ENCODE results near the gene NOX4.
"Not testable (repeated sequence)": the region's sequence is repeated elsewhere in the genome, so short reads cannot be mapped to it uniquely, and the experiment has no call there.

NOX4 gene

DNA sequence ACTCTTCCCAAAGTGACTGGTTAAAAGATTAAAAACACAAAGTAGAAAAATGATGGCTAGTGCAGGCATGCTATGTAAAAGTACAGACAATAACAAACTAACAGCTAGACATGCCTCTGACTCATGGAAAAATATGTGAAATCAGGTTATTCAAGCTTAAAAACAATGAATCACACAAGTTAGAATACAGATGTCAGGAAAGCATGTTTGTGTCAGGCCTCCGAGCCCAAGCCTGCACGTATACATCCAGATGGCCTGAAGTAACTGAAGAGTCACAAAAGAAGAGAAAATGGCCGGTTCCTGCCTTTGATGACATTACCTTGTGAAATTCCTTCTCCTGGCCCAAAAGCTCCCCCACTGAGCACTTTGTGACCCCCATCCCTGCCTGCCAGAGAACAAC is 110.1 kb downstream of the NOX4 start:
- TF ChIP-seq, protein P1, sequence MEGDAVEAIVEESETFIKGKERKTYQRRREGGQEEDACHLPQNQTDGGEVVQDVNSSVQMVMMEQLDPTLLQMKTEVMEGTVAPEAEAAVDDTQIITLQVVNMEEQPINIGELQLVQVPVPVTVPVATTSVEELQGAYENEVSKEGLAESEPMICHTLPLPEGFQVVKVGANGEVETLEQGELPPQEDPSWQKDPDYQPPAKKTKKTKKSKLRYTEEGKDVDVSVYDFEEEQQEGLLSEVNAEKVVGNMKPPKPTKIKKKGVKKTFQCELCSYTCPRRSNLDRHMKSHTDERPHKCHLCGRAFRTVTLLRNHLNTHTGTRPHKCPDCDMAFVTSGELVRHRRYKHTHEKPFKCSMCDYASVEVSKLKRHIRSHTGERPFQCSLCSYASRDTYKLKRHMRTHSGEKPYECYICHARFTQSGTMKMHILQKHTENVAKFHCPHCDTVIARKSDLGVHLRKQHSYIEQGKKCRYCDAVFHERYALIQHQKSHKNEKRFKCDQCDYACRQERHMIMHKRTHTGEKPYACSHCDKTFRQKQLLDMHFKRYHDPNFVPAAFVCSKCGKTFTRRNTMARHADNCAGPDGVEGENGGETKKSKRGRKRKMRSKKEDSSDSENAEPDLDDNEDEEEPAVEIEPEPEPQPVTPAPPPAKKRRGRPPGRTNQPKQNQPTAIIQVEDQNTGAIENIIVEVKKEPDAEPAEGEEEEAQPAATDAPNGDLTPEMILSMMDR (conservative IDR thresholded peaks at IDR 0.05; ENCODE audit: control insufficient read depth, insufficient read depth, low read depth, low read length) = no peak
- no peak overlapping the region for H3K4me3 ChIP-seq (ENCODE audit: control insufficient read depth, low read depth, low read length)
- peak; percentile 96 for DNase-seq (ENCODE audit: low read depth)

DNA sequence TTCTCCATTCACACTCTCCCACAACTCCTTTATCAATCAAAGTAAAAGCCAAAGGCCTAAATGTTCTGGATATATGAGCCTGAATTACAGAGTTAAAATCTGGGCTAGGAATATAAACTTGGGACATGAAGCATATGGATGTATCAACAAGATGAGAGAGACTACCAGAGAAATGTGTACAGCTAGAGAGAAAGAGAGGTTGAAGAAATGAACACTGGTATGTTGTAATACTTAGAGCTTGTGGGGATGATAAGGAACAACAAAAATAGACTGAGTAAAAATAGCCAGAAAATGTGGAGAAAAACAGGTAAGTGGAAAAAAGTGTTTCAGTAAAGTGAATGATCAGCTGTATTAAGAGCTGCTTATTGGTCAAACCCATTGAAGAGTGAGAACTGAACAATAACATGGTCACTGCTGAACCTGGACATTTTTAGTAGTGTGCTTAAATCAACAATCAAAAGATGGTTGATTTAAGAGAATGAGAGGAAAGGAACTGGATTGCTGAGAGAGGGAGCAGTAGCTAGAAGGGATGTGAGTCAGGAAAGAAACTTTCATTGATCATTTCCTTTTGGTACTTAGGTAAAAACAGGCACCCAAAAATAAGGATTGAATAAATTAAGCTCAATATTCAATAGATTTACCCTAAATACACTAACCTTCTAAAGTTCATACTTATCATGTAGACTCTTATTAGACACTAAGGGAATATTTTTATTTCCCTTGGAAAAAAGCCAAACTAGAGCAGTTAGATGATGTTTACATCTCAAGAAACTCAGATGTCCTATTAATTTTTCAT is 111.0 kb downstream of the NOX4 start:
- peak; percentile 22 for DNase-seq (ENCODE audit: low read depth)
- not testable (repeated sequence) for H3K4me3 ChIP-seq (ENCODE audit: control insufficient read depth, low read depth, low read length)

DNA sequence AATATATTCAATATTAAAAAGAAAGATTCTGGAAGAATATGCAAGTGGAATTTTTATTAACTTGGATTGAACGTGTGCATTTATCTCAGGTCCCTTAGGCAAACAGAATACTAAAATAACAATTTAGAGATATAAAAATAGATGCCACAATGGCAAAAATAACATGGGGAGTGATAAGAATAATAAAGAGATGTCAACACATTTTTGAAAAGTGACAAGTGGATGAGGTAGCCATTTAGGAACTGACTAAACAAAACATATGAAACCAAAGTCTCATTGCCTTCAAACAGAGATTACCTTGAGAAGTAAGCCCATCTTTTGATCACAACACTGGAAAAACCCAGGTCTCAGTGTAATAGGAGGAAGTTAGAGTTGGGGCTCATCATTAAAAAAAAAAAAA is 112.2 kb downstream of the NOX4 start:
- DNase-seq (ENCODE audit: low read depth); H3K4me3 ChIP-seq (ENCODE audit: control insufficient read depth, low read depth, low read length): not testable (repeated sequence)

DNA sequence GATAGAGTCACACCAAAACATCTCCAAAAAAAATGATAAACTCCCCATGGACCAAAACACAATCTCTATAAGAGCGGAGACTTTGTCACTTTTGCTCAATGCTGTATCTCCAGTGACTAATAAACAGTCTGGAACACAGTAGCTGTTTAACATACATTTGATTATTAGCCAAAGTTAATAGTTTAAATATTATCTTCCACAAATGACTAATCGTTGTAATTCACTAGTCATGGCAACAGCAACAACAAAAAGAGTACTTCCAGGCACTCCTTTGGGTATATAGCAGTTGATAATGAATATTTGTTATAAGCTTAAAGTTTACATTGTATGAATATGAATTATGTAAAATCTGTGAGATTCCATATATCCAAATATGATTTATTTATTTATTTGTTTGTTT is 121.8 kb downstream of the NOX4 start:
- peak; percentile 23 for DNase-seq (ENCODE audit: low read depth)
- not testable (repeated sequence) for H3K4me3 ChIP-seq (ENCODE audit: control insufficient read depth, low read depth, low read length)

DNA sequence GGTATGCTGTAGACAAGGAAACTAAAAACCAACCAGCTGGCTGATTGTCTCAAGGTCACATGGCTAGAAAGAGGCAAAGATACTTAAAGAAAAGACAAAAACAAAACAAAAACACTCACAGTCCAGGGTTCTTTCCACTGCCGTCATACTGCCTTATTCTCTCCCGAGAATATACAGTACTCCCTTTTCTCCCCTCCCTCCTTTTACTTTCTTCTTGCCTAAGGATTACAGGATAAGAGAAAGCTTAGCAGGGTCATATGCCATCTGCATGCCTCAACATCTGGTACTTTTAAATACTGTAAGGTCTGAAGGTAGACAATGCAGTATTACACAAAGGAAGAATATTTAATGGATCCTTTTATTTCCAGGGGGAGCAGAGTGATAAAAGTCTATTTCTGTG is 126.3 kb downstream of the NOX4 start:
- DNase-seq (ENCODE audit: low read depth); H3K4me3 ChIP-seq (ENCODE audit: control insufficient read depth, low read depth, low read length): not testable (repeated sequence)

DNA sequence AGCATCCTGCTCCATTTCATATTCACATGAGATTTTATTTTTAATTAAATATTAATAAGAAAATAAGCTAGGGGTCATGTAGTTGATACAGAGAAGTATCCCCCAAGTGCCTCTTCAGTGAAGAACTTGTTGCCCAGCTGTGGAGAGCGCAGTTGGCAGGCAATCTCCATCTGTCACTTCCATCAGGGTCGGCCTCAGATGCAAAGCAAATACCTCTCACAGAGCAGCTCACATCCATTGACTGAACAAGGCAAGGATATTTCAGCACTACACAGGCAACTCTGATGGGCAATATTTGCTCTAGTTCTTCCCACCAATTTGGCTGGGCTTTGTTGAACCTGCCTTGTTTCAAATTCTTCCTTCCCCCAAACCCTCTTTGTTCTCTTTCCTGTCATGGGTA is 129.4 kb downstream of the NOX4 start:
- no peak overlapping the region for H3K4me3 ChIP-seq (ENCODE audit: control insufficient read depth, low read depth, low read length)
- TF ChIP-seq, protein P1 (conservative IDR thresholded peaks at IDR 0.05; ENCODE audit: control insufficient read depth, insufficient read depth, low read depth, low read length) = no peak
- DNase-seq (ENCODE audit: low read depth) = no peak

DNA sequence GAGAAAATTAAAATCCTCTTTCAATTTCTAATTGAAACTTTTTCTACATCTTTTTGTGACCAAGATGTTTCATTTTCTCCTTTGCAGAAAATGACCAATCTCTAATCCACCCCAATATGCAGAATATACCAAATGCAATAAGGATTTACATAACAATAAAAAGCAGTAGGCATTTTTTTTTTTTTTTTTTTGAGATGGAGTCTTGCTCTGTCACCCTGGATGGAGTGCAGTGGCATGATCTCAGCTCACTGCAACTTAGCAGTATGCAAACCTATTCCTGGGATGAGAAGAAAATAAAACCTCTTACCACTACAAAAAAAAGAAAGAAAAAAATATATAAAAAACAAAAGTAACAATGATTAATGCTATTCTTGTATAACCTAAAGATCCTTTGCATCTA is 132.0 kb downstream of the NOX4 start:
- DNase-seq (ENCODE audit: low read depth); H3K4me3 ChIP-seq (ENCODE audit: control insufficient read depth, low read depth, low read length): not testable (repeated sequence)

DNA sequence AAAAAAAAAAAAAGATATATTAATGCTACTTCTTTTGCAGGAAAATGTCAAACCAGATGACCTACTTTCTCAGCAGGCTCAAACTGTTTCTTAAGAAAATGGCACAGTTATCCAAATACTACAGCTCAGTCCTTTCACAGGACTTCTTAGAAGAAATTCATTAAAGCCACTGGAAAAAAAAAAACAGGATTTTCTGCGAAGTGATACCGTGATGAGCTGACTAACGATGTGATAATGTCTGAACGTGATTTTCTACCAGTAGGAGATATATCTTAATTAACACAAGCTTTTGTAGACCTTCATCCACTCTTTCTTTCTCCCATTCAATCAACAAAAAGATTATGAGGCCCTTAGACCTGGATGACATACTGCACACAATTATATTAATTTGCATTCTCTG is 132.4 kb downstream of the NOX4 start:
- TF ChIP-seq, protein P1 (conservative IDR thresholded peaks at IDR 0.05; ENCODE audit: control insufficient read depth, insufficient read depth, low read depth, low read length) = no peak
- H3K4me3 ChIP-seq (ENCODE audit: control insufficient read depth, low read depth, low read length) = no peak overlapping the region
- DNase-seq (ENCODE audit: low read depth) = no peak

DNA sequence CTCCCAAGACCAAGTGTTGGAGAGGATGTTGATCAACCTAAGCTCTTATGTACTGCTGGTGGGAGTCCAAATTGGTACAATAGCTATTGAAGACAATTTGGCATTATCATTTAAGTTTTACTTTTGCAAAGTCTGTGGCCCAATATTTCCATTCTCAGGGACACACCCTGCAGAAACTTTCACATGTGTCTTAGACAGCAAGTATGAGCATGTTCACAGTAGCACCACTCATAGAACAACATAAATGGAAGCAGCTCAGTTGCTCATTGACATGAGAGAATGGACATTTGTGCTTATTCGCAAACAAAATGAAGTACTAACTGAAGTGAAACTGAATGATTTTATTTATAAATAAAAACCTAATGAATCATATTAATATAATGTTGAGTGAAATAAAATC is 135.5 kb downstream of the NOX4 start:
- no peak overlapping the region for H3K4me3 ChIP-seq (ENCODE audit: control insufficient read depth, low read depth, low read length)
- DNase-seq (ENCODE audit: low read depth) = no peak
- TF ChIP-seq, protein P1 (conservative IDR thresholded peaks at IDR 0.05; ENCODE audit: control insufficient read depth, insufficient read depth, low read depth, low read length) = no peak

DNA sequence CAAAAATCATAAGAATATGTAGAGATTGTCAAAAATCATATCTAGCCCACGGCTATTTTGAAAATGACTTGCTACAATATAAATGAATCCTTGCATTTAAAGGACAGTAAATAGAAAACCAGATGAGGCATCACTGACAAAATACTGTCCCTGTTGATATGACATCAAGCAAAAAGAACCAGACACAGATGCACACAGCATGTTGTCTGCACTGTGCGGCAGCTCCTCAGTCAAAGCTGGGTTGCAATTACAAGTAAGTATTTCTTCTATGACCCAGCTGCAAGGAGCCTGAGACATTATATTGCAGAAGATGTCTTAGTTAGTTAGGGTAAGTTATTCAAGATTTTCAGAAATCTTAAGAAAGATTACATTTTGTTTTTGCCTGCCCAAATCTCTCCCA is 136.7 kb downstream of the NOX4 start:
- H3K4me3 ChIP-seq (ENCODE audit: control insufficient read depth, low read depth, low read length); DNase-seq (ENCODE audit: low read depth): not testable (repeated sequence)
